ENCODE data around the gene MAN1B1. TPM values are rescaled to one million over a fixed set of nuclear protein-coding genes. Genes with fewer than 3 reads are reported as not detected.

Gene MAN1B1
- total RNA-seq, 1 donor from 2014 or later = 58.9 TPM

DNA sequence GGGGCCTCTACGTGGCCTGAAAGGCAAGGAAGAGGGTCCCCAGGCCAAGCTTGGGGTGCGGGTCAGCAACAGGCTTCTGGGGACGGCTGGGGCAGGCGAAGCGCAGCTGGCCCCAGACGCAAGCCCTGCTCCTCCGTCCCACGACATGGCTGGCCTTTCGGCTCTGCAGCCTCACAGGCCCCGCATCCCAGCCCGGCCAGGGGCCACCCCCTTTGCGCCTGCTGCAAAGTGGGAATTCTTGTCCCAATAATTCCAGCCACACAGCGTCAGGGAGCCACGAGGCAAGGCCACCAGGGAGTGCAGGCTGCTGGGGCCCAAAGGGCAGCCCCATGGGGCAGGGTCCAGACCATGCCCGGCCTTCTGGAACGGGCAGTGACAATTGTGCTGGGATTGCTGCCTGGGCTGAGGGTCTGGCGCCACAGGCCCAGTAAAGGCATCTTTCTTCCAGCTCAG, 31.8 kb upstream of the MAN1B1 start:
- H3K4me1 Mint-ChIP-seq (ENCODE audit: unreplicated experiment) = no peaks in the 10 kb centered on the region
- no peak for DNase-seq (ENCODE audit: extremely low spot score, unreplicated experiment)
- no peak overlapping the region for H3K27ac Mint-ChIP-seq
- H3K9me3 Mint-ChIP-seq = no peaks in the 10 kb centered on the region
- H3K27me3 Mint-ChIP-seq = peaks cover 59% of the 10 kb centered on the region
- TF ChIP-seq, protein P1, sequence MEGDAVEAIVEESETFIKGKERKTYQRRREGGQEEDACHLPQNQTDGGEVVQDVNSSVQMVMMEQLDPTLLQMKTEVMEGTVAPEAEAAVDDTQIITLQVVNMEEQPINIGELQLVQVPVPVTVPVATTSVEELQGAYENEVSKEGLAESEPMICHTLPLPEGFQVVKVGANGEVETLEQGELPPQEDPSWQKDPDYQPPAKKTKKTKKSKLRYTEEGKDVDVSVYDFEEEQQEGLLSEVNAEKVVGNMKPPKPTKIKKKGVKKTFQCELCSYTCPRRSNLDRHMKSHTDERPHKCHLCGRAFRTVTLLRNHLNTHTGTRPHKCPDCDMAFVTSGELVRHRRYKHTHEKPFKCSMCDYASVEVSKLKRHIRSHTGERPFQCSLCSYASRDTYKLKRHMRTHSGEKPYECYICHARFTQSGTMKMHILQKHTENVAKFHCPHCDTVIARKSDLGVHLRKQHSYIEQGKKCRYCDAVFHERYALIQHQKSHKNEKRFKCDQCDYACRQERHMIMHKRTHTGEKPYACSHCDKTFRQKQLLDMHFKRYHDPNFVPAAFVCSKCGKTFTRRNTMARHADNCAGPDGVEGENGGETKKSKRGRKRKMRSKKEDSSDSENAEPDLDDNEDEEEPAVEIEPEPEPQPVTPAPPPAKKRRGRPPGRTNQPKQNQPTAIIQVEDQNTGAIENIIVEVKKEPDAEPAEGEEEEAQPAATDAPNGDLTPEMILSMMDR (conservative IDR thresholded peaks at IDR 0.05) = no peak
- H3K4me3 Mint-ChIP-seq = no peak overlapping the region
- H3K36me3 Mint-ChIP-seq = no peaks in the 10 kb centered on the region

DNA sequence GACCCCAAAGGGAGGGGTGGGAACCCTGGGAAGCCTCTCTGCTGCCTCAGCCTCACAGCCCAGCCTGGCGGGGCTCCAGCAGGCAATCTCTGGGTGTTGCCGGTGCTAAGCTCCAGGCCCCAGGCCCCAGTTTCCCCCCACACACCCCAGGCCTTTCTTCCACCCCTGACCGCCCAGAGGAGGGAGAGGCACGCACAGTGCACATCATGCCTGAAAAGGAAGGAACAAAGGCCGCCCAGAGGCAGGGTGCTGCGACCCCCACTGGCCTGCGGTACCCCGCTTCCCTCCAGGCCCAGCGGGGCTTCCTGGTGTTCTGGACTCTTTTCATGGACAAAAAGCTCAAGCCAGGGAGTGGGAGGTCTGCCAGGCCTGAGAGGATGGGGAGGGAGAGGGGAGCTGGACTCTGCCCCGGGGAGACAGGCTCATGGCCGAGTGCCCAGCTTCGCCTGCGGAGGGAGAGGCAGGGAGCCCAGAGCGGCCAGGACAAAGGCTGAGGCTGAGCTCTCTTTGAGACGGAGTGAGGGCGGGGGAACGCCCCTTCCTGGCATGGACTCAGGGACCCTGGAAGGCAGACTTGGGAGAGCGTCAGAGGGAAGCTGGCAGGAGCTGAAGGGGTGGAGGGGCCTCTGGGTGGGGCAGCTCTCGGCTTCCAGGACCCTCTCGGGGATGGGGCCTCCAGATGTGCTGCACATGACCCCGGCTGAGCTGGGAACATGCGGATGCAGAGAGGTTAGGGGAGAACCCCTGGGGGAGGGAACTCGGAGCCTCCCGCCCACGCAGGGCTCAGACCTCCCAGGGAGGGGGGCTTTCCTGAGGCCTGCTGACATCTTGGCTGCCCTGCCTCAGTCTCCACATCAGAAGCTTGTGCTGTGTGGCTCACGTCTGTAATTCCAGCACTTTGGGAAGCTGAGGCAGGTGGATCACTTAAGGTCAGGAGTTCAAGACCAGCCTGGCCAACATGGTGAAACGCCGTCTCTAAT, 31.1 kb upstream of the MAN1B1 start:
- DNase-seq (ENCODE audit: extremely low spot score, unreplicated experiment) = no peak
- Mint-ChIP-seq H3K36me3 (no peaks in the 10 kb centered on the region), H3K4me3 (no peak overlapping the region), H3K9me3 (no peaks in the 10 kb centered on the region), H3K27ac (no peak overlapping the region), H3K4me1 (ENCODE audit: unreplicated experiment) (no peaks in the 10 kb centered on the region), H3K27me3 (peaks cover 56% of the 10 kb centered on the region)
- TF ChIP-seq, protein P1 (conservative IDR thresholded peaks at IDR 0.05) = no peak

DNA sequence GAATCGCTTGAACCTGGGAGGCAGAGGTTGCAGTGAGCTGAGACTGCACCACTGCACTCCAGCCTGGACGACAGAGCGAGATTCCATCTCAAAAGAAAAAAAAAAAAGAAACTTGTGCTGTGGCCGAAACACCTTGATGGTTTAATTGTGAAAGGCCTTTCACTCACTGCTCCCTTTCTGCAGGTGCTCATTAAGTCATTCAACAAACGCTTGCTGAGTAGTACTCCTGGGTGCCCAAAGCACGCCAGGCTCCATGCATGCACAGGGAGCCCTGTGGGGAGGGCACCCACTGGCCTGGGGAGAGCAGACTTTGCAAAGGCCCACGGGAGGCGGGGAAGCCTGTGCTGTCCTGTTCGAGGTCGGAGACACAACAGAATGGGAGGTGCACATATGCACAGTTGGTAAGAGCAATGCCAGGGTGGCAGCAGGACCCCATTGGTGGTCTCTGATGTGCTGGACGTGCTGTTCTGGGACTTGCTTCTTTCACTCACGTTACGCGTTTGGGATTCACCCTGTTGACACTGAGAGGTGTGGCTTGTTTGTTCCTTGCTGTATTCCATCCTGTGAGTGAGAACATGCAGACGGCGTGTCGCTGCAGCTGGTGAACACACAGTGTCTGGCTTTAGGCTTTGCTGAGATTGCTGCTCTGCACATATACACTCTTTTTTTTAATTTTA, 29.9 kb upstream of the MAN1B1 start:
- Mint-ChIP-seq H3K27me3 (peaks cover 52% of the 10 kb centered on the region), H3K36me3 (no peaks in the 10 kb centered on the region), H3K27ac (no peak overlapping the region), H3K9me3 (no peaks in the 10 kb centered on the region), H3K4me3 (no peak overlapping the region), H3K4me1 (ENCODE audit: unreplicated experiment) (no peaks in the 10 kb centered on the region)
- TF ChIP-seq, protein P1 (conservative IDR thresholded peaks at IDR 0.05) = no peak
- no peak for DNase-seq (ENCODE audit: extremely low spot score, unreplicated experiment)

DNA sequence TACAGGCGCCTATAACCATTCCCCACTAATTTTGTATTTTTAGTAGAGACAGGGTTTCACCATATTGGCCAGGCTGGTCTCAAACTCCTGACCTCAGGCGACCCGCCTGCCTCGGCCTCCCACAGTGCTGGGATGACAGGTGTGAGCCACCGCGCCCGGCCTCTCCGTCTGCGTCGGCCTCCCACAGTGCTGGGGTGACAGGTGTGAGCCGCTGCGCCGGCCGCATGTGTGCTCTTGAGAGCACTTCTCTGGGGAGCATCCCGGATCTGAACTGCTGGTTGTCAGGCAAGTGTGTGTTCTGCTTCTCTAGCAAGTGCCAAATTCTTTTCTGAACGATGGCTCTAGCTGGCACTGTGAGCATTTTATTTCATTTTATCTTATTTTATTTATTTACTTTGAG, 29.2 kb upstream of the MAN1B1 start:
- TF ChIP-seq, protein P1 (conservative IDR thresholded peaks at IDR 0.05) = no peak
- no peak overlapping the region for H3K27ac Mint-ChIP-seq
- DNase-seq (ENCODE audit: extremely low spot score, unreplicated experiment) = no peak
- H3K9me3 Mint-ChIP-seq = no peaks in the 10 kb centered on the region
- H3K36me3 Mint-ChIP-seq = no peaks in the 10 kb centered on the region
- no peaks in the 10 kb centered on the region for H3K4me1 Mint-ChIP-seq (ENCODE audit: unreplicated experiment)
- peaks cover 45% of the 10 kb centered on the region for H3K27me3 Mint-ChIP-seq
- no peak overlapping the region for H3K4me3 Mint-ChIP-seq

DNA sequence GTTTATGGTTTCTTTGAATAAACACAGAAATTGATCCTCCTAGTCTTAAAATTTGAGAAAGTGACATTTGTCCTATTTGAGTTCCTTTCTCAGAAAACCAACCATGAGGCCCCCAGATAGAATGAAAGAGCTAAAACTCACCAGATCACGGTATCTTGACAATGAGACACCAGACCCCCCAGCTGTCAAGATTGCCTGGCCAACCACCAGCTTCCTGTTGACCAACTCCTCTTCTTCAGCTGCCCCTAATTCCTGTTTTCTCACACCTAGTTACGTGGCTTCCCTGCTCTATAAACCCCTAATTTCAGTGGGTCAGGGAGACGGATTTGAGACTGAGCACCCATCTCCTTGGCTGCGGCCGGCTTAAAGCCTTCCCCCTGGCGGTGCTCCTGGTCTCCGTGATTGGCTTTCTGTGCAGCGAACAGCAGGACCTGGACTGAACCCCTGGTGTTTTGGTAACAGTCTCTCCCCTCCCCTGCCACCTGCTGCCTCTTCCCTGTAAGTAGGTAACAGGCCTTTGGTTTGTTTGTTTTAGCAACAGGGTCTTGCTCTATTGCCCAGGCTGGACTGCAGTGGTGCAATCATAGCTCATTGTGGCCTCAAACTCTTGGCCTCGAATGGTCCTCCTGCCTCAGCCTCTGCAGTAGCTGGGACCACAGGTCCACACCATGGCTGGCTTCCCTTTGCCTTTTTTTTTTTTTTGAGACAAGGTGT, 28.1 kb upstream of the MAN1B1 start:
- H3K27ac Mint-ChIP-seq = no peak overlapping the region
- no peaks in the 10 kb centered on the region for H3K4me1 Mint-ChIP-seq (ENCODE audit: unreplicated experiment)
- H3K27me3 Mint-ChIP-seq = peaks cover 40% of the 10 kb centered on the region
- TF ChIP-seq, protein P1 (conservative IDR thresholded peaks at IDR 0.05) = no peak
- DNase-seq (ENCODE audit: extremely low spot score, unreplicated experiment) = no peak
- no peaks in the 10 kb centered on the region for H3K36me3 Mint-ChIP-seq
- H3K4me3 Mint-ChIP-seq = no peak overlapping the region
- H3K9me3 Mint-ChIP-seq = no peaks in the 10 kb centered on the region

All from type B pancreatic cell (in vitro differentiated cells).